GM21390 (cell line): ENCODE measurements around the gene UPF1.
A peak's percentile ranks its signal among the peaks of the same experiment; 100 is the strongest.

Experiments used
- ATAC-seq: cut with Tn5 transposase; IDR thresholded peaks from one replicate; pipeline ENCODE4 v1.9.1; 2021; ENCODE audit not compliant: unreplicated experiment

Gene UPF1

DNA sequence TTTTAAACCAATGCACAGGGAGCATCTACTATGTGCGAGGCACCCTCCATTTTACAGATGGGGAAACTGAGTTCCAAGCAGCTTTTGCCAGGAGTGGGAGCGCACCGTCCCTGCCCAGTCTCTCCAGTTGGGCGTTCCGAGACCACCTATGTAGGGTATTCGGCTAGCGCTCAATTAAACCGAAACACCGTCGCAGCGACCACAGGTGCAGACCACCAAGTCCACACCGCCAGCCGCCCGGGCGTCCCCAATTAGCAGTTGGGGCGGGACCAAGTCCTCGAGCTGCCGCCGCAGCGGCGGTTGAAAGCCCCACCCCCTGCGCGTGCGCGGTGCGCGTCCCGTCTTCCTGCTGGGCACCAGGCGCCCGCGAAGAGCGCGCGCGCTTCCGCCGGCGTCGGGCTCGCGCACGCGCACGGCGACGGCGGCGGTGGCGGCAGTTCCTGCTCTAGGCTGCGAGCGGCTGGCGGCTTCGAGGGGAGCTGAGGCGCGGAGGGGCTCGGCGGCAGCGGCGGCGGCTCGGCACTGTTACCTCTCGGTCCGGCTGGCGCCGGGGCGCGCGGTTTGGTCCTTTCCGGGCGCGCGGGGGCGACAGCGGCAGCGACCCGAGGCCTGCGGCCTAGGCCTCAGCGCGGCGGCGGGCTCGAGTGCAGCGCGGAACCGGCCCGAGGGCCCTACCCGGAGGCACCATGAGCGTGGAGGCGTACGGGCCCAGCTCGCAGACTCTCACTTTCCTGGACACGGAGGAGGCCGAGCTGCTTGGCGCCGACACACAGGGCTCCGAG is at the start of gene UPF1:
Gene UPF1, plus strand, starts transcription at position 436 of the 782 bp plus-strand sequence. Its CDS starts 251 bp downstream, at position 687.
- peak; percentile 63 for ATAC-seq

DNA sequence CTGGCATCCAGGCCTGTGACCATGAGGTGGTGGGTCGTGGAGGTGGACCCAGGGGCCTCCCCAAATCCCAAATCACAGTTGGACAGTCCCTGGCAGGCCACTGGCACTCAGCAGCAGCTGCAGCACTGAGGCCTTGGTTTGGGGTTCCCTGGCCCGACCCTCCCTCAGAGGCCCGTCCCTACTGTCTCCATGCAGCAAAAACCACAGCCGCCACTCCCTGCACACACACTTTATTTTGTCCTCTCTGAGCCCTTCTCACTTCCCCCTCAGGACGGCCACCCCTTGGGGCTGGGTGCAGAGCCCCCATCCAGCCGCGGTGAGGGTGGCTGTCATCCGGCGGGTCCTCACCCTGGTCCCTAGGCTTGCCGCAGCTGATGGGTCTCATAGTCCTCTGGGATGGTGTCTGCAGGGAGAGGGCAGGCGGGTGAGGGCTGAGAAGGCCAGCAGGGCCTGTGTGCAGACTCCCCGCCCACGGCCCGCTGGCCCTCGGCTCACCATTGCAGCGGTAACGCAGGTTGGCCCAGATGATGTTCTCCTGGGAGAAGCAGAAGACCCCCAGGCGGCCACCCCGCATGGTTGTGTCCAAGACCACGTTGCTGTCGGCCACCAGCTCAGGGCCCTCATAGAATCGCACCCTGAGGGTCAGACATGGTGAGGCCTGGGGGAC is 49.1 kb upstream of the UPF1 start:
- ATAC-seq = no peak

DNA sequence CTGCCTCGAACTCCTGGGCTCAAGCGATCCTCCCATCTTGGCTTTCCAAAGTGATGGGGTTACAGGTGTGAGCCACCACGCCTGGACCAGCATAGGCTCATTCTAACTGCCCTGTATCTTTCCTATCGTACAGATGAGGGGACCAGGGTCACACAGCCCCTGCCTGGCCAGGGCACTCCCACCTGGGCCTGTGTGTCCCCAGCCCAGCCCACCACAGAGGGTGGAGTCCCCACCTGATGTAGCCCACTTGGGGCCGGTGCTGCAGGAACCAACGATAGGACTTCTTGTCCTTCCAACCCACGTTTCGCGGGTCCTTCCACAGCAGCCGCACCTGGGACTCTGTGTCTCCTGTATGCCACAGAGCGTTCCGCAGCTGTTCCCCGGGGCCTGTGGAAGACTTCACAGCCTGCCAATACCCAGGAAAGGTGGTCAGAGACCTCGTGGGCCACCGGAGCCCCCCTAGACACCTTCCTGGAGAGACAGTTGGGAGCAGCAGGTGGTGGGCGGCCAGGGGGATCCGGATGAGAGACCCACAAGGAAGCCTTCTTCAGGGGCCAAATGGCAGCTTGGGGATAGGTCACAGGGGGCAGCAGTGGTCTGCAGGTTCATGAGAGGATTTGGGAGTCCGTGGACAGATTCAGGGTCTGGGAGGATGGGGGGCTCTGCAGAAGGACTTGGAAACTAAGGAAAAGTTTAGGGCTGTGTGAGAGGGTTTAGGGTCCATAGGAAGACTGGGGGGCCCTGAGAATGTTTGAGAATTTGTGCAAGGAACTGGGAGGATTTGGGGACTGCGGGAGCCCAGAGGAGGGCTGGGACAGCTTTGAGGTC is 47.6 kb upstream of the UPF1 start:
- ATAC-seq = no peak

DNA sequence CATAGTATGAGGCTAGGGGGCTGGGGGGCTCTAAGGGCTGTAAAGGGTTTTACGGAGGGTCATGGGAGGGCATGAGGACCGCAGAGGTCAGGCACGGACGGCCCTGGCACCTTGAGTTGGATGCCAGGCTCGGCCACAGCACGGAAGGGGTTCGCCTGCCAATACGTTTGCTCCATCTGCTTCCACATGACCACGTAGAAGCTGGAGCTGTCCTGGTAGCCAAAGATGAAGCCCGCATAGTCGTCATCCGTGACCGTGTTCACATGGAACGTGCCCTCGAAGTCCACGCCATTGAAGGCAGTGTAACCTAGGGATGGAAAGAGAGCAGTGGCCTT is 47.0 kb upstream of the UPF1 start:
- ATAC-seq = no peak

DNA sequence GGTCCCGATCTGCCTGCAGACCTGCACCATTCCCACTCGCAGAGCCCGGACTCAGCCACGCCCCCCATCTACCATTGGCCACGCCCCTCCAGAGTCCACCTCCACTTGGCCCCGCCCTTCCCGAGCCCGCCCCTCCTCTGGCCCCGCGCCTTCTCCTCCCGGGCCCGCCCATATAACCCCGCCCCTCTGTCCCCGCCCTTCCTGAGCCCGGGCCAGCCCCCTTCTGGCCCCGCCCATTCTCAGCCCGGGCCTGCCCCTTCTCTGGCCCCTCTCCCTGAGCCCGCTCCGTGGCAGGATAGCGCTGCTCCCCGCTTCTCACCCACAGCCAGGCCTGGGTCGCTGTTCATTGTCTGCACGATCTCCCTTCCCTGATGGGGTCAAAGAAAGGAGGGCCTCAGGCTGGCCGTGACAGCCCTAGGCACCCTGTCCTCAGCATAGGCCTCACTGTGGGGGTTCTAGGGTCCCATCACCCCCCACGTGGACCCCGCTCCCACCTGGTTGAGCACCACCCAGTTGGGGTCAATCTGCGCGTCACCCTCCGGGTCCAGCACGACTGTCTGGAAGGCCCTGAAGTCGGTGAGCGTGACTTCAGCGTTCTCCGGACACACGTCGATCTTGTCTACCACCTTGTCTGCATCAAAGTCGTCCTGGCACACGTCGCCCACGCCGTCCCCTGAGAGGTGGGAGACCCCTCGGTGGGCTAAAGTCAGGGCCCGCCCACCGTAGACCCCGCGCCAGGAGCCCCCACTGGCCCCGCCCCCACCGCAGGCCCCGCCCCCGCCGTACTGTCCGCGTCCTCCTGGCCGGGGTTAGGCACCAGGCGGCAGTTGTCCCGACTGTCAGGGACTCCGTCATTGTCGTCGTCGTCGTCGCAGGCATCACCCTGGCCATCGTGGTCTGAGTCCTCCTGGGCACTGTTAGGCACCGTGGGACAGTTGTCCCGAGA is 46.3 kb upstream of the UPF1 start:
- no peak for ATAC-seq

DNA sequence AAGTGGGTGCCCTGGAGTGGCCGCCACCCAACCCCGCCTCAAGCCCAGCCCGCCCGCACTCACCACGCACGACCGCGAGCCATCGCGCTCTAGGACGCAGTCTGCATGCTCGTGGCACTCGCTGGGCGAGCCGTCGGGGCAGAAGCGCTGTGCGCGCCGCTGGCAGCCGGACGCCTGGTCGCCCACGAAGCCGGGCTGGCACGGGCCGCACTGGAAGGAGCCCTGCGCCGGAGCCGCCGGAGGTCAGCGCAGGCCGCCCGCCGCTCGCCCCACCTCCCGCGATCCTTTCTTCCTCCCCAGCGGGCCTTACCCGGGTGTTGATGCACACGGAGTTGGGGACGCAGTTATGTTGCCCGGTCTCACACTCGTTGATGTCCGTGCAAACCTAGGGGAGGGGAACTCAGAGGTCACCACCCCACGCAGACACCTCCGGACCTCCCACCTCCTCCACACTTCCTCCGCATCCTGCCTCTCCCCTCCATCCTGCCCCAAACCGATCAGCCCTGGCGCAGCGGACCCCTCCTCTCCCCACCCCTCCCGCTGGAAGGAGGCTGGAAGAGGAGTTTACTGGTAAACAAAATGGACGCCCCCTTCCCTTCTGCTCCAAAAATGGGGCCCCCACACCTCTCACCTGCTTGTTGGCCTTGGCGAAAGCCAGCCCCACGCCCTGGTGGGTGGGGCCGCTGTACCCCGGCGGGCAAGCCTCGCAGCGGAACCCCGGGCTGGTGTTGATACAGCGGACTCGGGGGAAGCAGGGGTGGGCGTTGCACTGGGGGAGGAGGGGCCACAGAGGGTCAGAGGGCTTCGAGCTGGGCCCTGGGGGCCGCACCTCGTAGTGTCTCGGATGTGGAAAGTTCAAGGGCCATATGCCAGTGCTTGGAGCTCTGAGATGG is 43.0 kb upstream of the UPF1 start:
- no peak for ATAC-seq

DNA sequence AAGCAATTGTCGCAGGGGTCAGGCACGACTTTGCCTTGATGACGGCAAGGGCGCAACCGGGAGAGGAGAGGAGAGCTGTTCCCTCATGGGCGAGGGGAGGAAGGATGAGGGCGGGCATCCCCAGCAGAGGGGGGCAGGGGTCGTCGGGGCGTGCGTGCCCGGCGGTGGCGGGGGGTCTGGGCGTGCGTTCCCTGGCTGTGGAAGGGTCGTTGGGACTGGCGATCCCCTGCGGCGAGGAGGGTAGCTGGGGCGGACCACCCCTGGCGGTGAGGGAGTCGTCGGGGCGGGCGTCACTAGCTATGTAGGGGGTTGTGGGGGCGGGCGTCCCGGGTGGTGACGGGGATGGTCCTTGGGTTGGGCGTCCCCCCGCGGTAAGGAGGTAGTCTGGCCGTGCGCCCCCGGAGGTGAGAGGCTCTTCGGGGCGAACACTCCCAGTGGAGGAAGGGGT is 42.3 kb upstream of the UPF1 start:
- ATAC-seq = no peak

DNA sequence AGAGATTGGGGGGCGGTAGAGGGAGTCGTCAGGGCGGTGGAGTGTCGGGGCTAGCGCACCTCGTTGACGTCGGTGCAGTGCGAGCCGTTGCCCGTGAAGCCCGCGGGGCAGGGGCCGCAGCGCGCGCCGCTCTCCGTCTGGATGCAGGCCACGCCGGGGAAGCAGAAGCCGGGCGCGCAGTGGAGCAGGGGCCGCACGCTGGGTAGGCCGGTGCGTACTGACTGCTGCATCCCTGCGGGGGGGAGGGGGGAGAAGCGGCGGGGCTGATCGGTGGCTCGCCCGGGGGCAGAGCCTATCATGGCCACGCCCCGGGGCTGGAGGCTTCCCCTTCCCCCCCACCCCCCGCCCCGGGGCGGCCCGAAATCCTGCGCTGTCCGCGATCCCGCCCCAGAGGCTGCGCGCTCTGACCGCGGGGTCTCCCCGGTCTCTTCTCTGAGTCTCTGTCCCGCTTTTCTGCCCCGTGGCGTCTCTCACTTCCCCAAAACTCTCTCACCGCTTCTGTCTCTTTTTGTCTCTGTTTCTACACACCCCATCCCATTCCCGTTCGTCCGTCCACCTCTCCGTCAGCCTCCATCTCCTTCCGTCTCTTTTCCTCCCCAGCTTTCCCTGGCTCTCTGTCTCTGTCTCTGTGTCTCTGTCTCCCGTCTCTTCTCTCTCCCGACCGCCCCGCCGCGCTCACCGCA is 41.7 kb upstream of the UPF1 start:
- no peak for ATAC-seq

DNA sequence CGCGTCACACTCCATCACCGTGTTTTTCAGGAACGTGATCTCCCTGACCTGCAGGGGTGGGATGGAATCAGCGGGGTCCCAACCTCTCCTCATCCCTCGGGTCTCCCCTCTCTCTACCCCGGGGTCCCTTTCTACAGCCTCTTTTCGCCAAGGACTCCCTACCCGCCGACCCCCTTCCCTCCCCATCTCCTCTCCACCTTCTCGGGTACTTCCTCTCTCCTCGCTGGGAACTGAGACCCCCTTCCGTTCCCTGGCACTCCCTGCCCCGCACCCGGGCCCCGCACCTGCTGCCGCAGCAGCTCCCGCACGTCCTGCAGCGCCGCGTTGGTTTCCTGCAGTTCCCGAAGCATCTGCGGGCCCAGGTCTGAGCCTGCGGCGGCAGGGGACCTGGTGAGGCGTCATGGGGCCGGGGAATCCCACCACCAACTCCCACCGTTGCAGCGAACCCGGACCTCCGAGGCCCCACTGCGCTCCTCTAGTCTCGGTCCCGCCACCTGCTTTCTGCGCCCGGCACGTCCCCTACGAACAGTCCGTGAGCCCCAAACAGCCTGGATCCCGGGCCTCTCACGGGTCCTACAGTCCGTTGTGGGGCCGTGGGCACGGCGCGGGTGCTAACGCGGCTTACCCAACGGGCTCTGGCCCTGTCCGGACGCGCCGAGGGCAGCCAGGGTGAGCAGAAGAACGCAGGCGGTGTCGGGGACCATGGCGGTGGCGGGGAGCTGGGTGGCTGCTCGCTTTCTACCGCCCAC is 41.0 kb upstream of the UPF1 start, which contains the start of gene COMP:
Gene COMP, minus strand, starts transcription at position 740 of the 749 bp plus-strand sequence. Its CDS starts 36 bp downstream, at position 704.
- ATAC-seq = no peak

DNA sequence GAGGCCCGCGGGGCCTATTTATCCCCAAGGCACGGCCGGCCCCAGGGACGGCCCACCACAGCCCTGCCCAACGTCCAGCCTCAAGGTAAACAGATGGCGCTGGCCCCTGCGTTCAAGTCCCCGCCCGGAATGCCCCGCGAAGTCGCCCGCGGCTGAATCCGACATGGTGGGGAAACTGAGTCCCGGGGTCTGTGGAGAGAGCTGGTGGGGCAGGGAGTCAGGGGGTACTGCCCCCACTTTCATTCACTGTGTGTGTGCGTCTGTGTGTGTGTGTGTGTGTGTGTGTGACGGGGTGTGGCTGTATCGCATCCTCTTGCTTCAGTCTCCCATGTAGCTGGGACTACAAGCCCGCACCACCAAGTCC is 40.5 kb upstream of the UPF1 start:
- ATAC-seq = no peak

DNA sequence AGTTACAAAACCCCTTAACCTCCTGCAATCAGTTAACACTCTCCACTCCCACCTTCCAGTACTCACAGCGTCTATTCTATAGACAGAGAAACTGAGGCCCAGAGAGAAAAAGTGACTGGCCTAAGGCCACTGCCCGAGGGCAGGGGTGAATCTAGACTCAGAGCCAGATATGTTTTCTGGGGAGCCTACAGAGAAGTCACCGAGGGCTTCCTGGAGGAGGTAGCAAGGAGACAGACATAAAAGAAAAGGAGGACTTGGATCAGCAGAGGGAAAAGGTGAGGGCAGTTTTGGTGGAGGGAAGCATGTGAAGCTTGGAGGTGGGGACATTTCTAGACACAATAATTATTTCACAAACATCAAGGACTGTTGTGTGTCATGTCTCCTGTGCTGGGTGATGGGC is 39.1 kb upstream of the UPF1 start:
- ATAC-seq = no peak

DNA sequence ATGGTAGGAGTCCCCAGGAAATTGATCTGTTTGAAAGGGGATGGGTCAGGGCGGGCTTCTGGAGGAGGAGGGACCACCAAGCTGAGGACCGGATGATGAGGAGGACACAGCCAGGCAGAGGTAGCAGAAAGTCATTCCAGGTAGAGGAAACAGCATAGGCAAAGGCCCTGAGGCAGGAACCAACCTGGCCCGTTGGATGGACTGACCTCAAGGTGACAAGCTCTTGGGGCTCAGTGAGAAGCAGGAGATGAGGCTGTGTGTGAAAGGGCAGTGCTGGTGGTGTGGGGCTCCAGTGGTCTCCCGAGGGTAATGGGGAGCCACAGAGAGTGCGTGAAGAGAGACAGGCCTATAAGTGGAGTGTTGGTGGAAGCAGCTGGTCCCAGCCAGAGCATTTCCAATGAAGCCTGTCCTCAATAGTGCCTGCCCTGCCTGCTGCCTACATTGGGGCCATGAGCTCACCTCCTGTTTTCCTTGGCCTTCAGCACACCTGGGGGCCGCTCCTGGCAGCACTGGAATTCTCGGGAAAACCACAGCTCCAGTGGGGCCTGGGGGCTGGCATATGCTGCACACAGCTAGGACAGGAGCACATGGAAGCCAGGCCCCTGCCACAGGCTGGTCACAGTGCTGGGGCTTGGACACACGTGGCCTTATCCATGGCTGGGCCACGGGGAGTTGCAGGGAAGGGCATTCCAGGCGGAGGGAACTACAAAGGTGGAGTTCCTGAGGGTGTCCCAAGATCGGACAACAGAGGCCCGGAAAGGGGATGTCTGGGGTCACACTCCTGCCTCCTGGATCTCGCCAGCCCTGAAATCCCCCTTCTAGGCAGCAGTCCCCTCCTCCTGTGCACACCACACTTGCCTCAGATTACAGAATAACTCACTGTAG is 38.4 kb upstream of the UPF1 start:
- no peak for ATAC-seq

DNA sequence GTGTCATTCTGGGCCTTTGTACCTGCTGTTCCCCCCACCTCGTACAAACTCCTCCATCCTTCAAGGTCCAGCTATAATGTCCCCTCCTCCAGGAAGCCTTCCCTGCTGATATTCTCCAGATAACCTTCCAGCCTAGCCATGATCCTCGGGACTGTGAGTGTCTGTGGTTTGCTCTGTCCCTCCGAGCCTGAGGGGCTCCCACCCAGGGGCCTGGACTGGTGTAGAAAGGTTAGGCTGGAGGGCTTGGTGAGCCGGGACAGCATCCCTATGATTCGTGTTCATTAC is 37.8 kb upstream of the UPF1 start:
- ATAC-seq = no peak

DNA sequence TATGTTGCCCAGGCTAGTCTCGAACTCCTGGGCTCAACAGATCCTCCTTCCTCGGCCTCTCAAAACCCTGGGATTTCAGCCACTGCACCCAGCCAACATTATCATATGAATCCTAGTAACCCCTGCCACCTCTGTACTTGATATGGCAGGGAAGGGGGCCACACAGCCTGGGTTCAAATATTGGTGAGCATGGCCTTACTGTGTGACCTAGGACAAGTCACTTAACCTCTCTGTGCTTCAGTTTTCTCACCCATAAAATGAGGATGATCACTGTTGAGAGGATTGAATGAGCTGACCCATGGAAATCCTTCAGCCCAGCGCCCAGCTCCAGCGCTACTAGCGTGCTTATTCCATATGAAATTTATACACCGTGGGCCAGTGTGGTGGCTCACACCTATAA is 37.1 kb upstream of the UPF1 start:
- ATAC-seq = no peak

DNA sequence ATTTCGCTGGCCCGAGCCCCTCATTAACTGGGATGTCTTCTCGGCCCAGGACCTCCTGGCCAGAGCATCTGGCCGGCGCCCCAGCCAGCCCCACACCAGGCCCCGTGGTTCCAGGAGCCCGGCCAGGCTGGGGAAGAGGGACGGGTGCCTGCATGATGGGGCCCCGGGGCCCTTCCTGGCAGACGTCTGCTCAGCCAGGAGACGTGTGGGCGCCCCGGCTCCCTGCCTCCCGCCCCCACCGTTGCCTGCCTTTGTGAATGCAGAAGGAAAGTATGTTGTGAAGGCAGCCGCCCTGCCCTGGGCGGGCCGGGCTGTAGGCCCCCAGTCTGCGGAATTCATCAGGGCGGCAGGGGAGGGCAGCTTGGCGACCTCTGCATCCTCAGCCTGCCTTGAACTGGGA is 36.2 kb upstream of the UPF1 start:
- no peak for ATAC-seq

DNA sequence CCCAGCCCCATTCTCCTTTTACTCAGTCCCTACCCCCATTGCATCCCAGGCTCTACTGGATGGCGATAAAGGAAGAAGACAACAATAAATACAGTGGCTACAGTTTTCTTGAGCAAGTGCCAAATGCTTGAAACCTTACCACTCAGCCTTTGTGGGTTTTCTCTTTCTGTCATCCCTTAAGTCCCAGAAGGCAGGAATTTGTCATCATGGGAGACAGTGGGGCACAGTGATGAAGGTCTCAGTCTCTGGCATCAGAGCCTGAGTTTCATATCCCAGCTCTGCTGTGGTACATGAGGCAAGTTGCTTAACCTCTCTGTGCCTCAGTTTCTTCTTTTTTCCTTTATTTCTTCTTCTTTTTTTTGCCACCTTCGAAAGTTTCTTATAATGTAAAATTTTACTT is 35.5 kb upstream of the UPF1 start:
- no peak for ATAC-seq
